PFSK-1 (cell line): ENCODE data around the gene RBM34.
A peak's percentile ranks its signal among the peaks of the same experiment; 100 is the strongest.

Source experiments
- FOXP2 ChIP-seq: optimal IDR thresholded peaks from 2 replicates; pipeline ENCODE3; 2011; ENCODE audit warnings: borderline replicate concordance, control low read depth, inconsistent platforms; ENCODE audit not compliant: insufficient read depth; ENCODE audit errors: extremely low read length, extremely low read depth
- POLR2AphosphoS5 ChIP-seq: IDR thresholded peaks from 2 replicates; pipeline ENCODE4 v1.6.1; 2012; ENCODE audit warnings: low read depth, mild to moderate bottlenecking, control low read depth, low read length, moderate library complexity
- SIN3A ChIP-seq: IDR thresholded peaks from 2 replicates; pipeline ENCODE4 v1.6.1; 2012; ENCODE audit warnings: mild to moderate bottlenecking, low read length, moderate library complexity, borderline replicate concordance; ENCODE audit not compliant: insufficient read depth
- TAF1 ChIP-seq: IDR thresholded peaks from 2 replicates; pipeline ENCODE4 v1.6.1; 2012; ENCODE audit warnings: low read length, control low read depth, borderline replicate concordance; ENCODE audit not compliant: insufficient read depth
- TF ChIP-seq, protein P1 (sequence below), 2 experiments: IDR thresholded peaks; 2 replicates each; pipeline versions ENCODE4 v1.6.1 to v1.8.0; 2011 to 2012; ENCODE audit warnings: low read depth in 2 of 2, low read length in 2 of 2, control low read depth in 1 of 2, inconsistent platforms in 1 of 2, mild to moderate bottlenecking in 1 of 2, moderate library complexity in 1 of 2; ENCODE audit not compliant: insufficient read depth in 1 of 2

RBM34 gene

GRCh38 chr1:235199441-235199840 lies 38.4 kb upstream of the RBM34 start:
- TF ChIP-seq POLR2AphosphoS5 (no peak), SIN3A (no peak), TAF1 (0 out of 2 replicates have a peak, but pooled peaks have one; percentile 18), FOXP2 (no peak)
- TF ChIP-seq, protein P1, sequence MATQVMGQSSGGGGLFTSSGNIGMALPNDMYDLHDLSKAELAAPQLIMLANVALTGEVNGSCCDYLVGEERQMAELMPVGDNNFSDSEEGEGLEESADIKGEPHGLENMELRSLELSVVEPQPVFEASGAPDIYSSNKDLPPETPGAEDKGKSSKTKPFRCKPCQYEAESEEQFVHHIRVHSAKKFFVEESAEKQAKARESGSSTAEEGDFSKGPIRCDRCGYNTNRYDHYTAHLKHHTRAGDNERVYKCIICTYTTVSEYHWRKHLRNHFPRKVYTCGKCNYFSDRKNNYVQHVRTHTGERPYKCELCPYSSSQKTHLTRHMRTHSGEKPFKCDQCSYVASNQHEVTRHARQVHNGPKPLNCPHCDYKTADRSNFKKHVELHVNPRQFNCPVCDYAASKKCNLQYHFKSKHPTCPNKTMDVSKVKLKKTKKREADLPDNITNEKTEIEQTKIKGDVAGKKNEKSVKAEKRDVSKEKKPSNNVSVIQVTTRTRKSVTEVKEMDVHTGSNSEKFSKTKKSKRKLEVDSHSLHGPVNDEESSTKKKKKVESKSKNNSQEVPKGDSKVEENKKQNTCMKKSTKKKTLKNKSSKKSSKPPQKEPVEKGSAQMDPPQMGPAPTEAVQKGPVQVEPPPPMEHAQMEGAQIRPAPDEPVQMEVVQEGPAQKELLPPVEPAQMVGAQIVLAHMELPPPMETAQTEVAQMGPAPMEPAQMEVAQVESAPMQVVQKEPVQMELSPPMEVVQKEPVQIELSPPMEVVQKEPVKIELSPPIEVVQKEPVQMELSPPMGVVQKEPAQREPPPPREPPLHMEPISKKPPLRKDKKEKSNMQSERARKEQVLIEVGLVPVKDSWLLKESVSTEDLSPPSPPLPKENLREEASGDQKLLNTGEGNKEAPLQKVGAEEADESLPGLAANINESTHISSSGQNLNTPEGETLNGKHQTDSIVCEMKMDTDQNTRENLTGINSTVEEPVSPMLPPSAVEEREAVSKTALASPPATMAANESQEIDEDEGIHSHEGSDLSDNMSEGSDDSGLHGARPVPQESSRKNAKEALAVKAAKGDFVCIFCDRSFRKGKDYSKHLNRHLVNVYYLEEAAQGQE (IDR thresholded peaks at IDR 0.05; ENCODE audit: insufficient read depth in 1 of 2, low read depth in 2 of 2, low read length in 2 of 2), result no peak

- no peak for TF ChIP-seq FOXP2
- TF ChIP-seq POLR2AphosphoS5, result no peak
- TF ChIP-seq, protein P1 (IDR thresholded peaks at IDR 0.05; ENCODE audit: insufficient read depth in 1 of 2, low read depth in 2 of 2, low read length in 2 of 2), result no peak
- TF ChIP-seq SIN3A, result no peak
- no peak for TF ChIP-seq TAF1
Observed at GRCh38 chr1:235190431-235190830, 29.4 kb upstream of the RBM34 start.

- TF ChIP-seq, protein P1 (IDR thresholded peaks at IDR 0.05; ENCODE audit: insufficient read depth in 1 of 2, low read depth in 2 of 2, low read length in 2 of 2), result no peak
- no peak for TF ChIP-seq SIN3A
- no peak for TF ChIP-seq FOXP2
- no peak for TF ChIP-seq POLR2AphosphoS5
- TF ChIP-seq TAF1, result no peak
Observed at GRCh38 chr1:235187316-235187715, 26.3 kb upstream of the RBM34 start.

- TF ChIP-seq, protein P1 (IDR thresholded peaks at IDR 0.05; ENCODE audit: insufficient read depth in 1 of 2, low read depth in 2 of 2, low read length in 2 of 2), result no peak
- TF ChIP-seq FOXP2 (no peak), SIN3A (no peak), TAF1 (no peak), POLR2AphosphoS5 (no peak)
Observed at GRCh38 chr1:235181561-235182245, 20.7 kb upstream of the RBM34 start.
